ENCODE data around the gene LDB2. TPM values are rescaled to one million over a fixed set of nuclear protein-coding genes. Genes with fewer than 3 reads are reported as not detected.

LDB2 gene
- total RNA-seq, 4 donors from 2014 or later = 33.7 to 191 (median 43.5) TPM

DNA sequence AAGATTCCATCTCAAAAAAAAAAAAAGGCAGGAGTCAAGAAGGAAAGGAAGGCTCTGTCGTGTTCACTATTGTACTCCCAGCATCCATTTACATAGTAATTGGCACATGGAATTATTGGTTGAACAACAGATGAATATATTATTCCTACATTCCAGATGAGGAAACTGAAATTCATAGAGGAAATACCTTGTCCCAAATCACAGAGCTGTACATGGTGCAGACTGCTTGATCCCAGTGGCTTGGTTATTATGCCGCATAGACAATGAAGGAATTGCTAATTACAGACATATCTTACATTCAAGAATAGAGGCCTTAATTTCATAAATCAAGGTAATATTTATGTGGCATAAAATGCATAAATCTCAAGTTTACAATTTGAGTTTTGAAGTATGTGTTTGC is 63.6 kb downstream of the LDB2 start:
- TF ChIP-seq, protein P1, sequence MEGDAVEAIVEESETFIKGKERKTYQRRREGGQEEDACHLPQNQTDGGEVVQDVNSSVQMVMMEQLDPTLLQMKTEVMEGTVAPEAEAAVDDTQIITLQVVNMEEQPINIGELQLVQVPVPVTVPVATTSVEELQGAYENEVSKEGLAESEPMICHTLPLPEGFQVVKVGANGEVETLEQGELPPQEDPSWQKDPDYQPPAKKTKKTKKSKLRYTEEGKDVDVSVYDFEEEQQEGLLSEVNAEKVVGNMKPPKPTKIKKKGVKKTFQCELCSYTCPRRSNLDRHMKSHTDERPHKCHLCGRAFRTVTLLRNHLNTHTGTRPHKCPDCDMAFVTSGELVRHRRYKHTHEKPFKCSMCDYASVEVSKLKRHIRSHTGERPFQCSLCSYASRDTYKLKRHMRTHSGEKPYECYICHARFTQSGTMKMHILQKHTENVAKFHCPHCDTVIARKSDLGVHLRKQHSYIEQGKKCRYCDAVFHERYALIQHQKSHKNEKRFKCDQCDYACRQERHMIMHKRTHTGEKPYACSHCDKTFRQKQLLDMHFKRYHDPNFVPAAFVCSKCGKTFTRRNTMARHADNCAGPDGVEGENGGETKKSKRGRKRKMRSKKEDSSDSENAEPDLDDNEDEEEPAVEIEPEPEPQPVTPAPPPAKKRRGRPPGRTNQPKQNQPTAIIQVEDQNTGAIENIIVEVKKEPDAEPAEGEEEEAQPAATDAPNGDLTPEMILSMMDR (IDR thresholded peaks at IDR 0.05) = no peak
- ATAC-seq (ENCODE audit: low FRiP score) = no peak

DNA sequence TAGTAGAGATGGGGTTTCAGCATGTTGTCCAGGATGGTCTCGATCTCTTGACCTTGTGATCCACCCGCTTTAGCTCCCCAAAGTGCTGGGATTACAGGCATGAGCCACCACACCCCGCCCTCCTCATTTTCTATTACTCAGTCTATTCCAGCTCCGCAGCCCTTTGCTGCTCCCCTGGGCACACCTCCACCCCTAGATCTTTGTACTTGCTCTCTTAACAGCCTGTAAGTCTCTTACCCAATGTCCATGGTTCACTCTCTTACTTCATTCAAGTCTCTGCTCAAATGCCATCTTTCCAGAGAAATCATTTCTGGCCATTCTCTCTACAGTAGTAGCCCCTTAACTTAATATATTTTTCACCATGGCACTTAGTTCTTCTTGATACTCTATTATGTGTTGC is 64.7 kb downstream of the LDB2 start:
- TF ChIP-seq, protein P1 (IDR thresholded peaks at IDR 0.05) = no peak
- ATAC-seq (ENCODE audit: low FRiP score) (no peak), DNase-seq (ENCODE audit: low spot score) (no peak)

More for the DNA sequence above, 63.6 kb downstream of the LDB2 start:
- DNase-seq (ENCODE audit: low spot score) = no peak

DNA sequence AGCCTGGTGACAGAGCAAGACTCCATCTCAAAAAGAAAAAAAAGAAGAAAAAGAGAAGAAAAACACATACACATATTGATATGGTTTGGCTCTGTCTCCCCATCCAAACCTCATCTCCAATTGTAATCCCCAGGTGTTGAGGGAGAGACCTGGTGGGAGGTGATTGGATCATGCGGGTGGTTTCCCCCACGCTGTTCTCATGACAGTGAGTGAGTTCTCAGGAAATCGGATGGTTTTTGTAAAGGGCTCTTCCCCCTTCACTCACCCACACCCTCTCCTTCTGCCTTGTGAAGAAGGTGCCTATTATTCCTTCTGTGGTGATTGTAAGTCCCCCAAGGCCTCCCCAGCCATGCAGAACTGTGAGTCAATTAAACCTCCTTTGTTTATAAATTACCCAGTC is 68.4 kb downstream of the LDB2 start:
- ATAC-seq (ENCODE audit: low FRiP score) (no peak), DNase-seq (ENCODE audit: low spot score) (no peak)
- TF ChIP-seq, protein P1 (IDR thresholded peaks at IDR 0.05) = no peak

DNA sequence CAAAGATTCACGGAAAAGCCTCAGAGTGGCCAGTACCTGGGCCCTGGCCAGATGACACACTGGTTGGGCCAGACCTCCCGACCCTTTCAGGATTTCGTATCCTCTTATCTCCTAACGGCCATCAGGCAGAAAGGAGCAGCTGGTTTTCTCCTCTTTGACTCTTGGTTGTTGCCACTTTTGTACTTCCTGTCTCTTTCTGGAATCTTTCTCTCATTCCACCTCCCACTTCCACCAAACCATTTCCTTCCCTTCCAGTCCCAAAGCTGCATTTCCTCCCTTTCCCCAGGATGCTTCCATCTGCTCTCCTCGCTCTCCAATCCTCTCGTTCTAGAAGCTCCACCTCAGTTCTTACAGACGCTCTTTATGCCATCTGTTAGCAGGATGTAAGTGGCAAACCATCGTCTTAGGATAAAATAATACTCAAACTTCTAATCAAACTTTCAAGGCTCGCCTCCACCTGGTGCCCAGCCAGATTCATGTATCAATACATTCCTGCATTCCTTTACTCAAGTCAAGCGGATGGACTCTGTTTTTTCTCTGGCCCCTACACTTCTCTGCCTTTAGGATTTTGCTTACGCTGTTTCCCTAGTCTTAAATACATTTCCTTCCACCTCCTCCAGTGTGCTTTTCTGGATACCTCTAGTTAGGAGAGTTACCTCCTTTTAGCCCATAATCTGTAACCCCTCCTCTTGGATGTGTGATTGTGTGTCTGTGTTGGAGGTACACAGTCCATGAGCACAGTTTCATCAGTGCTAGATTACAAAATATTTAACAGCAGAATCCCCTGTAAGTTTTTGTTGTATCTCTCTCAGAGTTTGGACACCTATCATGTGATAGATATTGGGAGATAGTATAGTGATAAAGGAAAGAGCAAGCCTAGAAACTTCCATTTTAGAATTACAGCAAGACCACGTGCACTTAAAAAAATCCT is 70.4 kb downstream of the LDB2 start:
- no peak for ATAC-seq (ENCODE audit: low FRiP score)
- TF ChIP-seq, protein P1 (IDR thresholded peaks at IDR 0.05) = no peak

DNA sequence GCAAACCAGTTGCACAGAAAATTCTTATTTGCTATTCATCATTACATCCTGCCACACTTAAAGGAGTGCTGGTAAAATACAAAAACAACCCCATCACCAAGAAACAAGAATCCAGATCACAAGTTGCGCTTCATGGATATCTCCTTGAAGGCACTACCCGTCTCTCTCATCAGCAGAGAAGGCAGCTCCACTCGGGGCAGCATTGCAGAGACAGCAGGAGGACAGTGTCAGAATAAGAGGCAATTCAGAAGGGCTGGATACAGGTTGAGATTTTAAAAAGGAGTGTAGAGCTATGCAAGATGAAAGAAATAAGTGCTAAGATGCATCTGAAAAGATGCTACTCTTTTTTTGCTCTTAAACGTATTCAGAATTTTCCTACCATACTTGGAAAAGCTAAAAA is 71.4 kb downstream of the LDB2 start:
- no peak for DNase-seq (ENCODE audit: low spot score)
- no peak for ATAC-seq (ENCODE audit: low FRiP score)
- TF ChIP-seq, protein P1 (IDR thresholded peaks at IDR 0.05) = no peak

More for the DNA sequence above, 70.4 kb downstream of the LDB2 start:
- DNase-seq (ENCODE audit: low spot score) = no peak

DNA sequence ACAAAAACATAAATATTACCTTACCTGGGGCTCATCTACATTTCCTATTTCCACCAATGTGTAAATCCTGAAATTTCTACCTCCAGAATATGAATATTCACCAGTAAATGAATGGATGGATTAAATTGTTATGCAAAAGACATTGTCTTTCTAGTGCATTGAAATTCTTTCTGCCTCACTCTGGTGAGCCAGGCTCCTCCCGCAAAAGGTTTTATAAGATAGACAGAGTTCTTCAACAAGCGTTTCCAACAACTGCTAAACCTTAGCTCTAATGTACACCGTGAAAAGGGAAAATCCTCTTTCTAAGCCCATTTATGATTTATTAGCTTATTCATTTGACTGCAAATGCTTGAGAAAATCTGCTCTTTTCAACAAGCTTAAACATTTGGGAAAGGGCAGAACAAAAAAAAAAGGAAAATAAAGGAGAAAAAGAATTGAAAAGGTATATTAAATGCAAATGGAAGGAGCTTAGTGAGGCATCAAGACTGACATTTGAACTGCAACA is 72.0 kb downstream of the LDB2 start:
- ATAC-seq (ENCODE audit: low FRiP score) (no peak), DNase-seq (ENCODE audit: low spot score) (no peak)
- TF ChIP-seq, protein P1 (IDR thresholded peaks at IDR 0.05) = no peak
